Activated CD8-positive, alpha-beta T cell treated with anti-CD3 and anti-CD28 coated beads for 36 hours (primary cell): ENCODE data around the gene TTYH1. TPM values are rescaled to one million over a fixed set of nuclear protein-coding genes. Genes with fewer than 3 reads are reported as not detected.

Experiments used
- ATAC-seq: fragments of 200-7000 bp; cut with Tn5 transposase; one replicate; pipeline ENCODE4 v1.10.0; 2021; ENCODE audit warnings: mild to moderate bottlenecking, moderate library complexity
- CTCF ChIA-PET: fragments of 350-600 bp; sonication (Branson Sonifier 250); formaldehyde crosslinking; loops from one replicate; lab custom pipeline; 2021; ENCODE audit warnings: antibody characterized with exemption; lab: Charles Lee
- POLR2A ChIA-PET: fragments of 350-600 bp; sonication (Branson Sonifier 250); formaldehyde crosslinking; loops from one replicate; lab custom pipeline; 2021; ENCODE audit warnings: antibody characterized with exemption; lab: Charles Lee
- DNase-seq: peaks from one replicate; pipeline ENCODE4 v3.0.0-alpha.2; 2020
- H3K27ac Mint-ChIP-seq: one replicate; pipeline ENCODE4 v1.8.0; 2021; ENCODE audit warnings: mild to moderate bottlenecking, mixed read lengths
- H3K27me3 Mint-ChIP-seq: one replicate; pipeline ENCODE4 v1.8.0; 2021; ENCODE audit warnings: mixed read lengths
- H3K36me3 Mint-ChIP-seq: one replicate; pipeline ENCODE4 v1.8.0; 2021; ENCODE audit warnings: low read depth, mixed read lengths
- H3K4me1 Mint-ChIP-seq: one replicate; pipeline ENCODE4 v1.8.0; 2021; ENCODE audit warnings: low read depth, mixed read lengths
- H3K4me3 Mint-ChIP-seq: one replicate; pipeline ENCODE4 v1.8.0; 2021; ENCODE audit warnings: mild to moderate bottlenecking, moderate library complexity, mixed read lengths
- H3K9me3 Mint-ChIP-seq: one replicate; pipeline ENCODE4 v1.8.0; 2021; ENCODE audit warnings: mixed read lengths
- CTCF ChIP-seq: fragments of 200-600 bp; IDR thresholded peaks from one replicate; pipeline ENCODE4 v1.8.0; 2022; ENCODE audit warnings: antibody characterized with exemption, mild to moderate bottlenecking
- intact Hi-C: fragments of 100-400 bp; cut with micrococcal nuclease; formaldehyde crosslinking; loops from one replicate; pipeline ENCODE4 v1.10.0; 2022
- total RNA-seq, 2 experiments: library from RNA; stranded (reverse); gene quantifications; one replicate each; pipeline ENCODE4 v1.2.3, GENCODE V29; 2021

Gene TTYH1
- total RNA-seq, 2 experiments from 2014 or later = 0.70 TPM; not detected in 1

GRCh38 chr19:54459282-54460229, 44.3 kb downstream of the TTYH1 start:
- no peaks in the 10 kb centered on the region for H3K9me3 Mint-ChIP-seq
- DNase-seq = no peak
- no peak for ATAC-seq
- H3K4me3 Mint-ChIP-seq = no peak overlapping the region
- no peaks in the 10 kb centered on the region for H3K27me3 Mint-ChIP-seq
- H3K36me3 Mint-ChIP-seq = peaks cover 51% of the 10 kb centered on the region
- TF ChIP-seq CTCF = no peak
- intact Hi-C loops = no loop called here
- peaks cover 27% of the 10 kb centered on the region for H3K4me1 Mint-ChIP-seq
- H3K27ac Mint-ChIP-seq = peak overlapping the region; percentile 53
- ChIA-PET POLR2A (interaction anchor here (1.2 to 2.8 kb wide), 2 partner anchors 10 to 11 kb away, joined by 4 to 35 read pairs; partner anchors contain the start of gene LENG8), CTCF (no interaction called here)

- no peak for ATAC-seq
- TF ChIP-seq CTCF = no peak
- Mint-ChIP-seq H3K4me3 (no peak overlapping the region), H3K36me3 (peaks cover 44% of the 10 kb centered on the region), H3K27me3 (no peaks in the 10 kb centered on the region), H3K4me1 (peaks cover 28% of the 10 kb centered on the region), H3K27ac (no peak overlapping the region), H3K9me3 (no peaks in the 10 kb centered on the region)
- intact Hi-C loops = no loop called here
- ChIA-PET POLR2A (interaction anchor here (1.2 to 3.3 kb wide), 3 partner anchors 10 to 11 kb away, joined by 4 to 38 read pairs (median 35); partner anchors contain the start of gene LENG8), CTCF (no interaction called here)
- DNase-seq = no peak
These were observed 45.2 kb downstream of the TTYH1 start for GRCh38 chr19:54460230-54461005.

- DNase-seq = no peak
- Mint-ChIP-seq H3K4me1 (peaks cover 28% of the 10 kb centered on the region), H3K27me3 (no peaks in the 10 kb centered on the region), H3K4me3 (peak overlapping the region; percentile 82), H3K9me3 (no peaks in the 10 kb centered on the region), H3K36me3 (peaks cover 39% of the 10 kb centered on the region), H3K27ac (peak overlapping the region; percentile 83)
- intact Hi-C loops = no loop called here
- CTCF ChIA-PET = no interaction called here
- ATAC-seq = no peak
- no peak for TF ChIP-seq CTCF
- POLR2A ChIA-PET = interaction anchor here (1.6 to 3.3 kb wide), 3 partner anchors 8 to 258 kb away, joined by 8 to 38 read pairs (median 15); partner anchors contain the start of gene LENG8
These were observed 45.9 kb downstream of the TTYH1 start for GRCh38 chr19:54461210-54461609.

GRCh38 chr19:54461613-54462012, 46.3 kb downstream of the TTYH1 start:
- H3K36me3 Mint-ChIP-seq = peaks cover 38% of the 10 kb centered on the region
- peak overlapping the region; percentile 82 for H3K4me3 Mint-ChIP-seq
- CTCF ChIA-PET = no interaction called here
- H3K27me3 Mint-ChIP-seq = no peaks in the 10 kb centered on the region
- H3K27ac Mint-ChIP-seq = peak overlapping the region; percentile 83
- DNase-seq (no peak), ATAC-seq (no peak)
- H3K9me3 Mint-ChIP-seq = no peaks in the 10 kb centered on the region
- no peak for TF ChIP-seq CTCF
- peaks cover 28% of the 10 kb centered on the region for H3K4me1 Mint-ChIP-seq
- intact Hi-C loops = no loop called here
- POLR2A ChIA-PET = interaction anchor here (1.6 to 3.3 kb wide), 3 partner anchors 8 to 258 kb away, joined by 8 to 38 read pairs (median 15); partner anchors contain the start of gene LENG8
